GM12864 (cell line): ENCODE data around the gene ITPKB.
"Not testable (repeated sequence)": the region's sequence is repeated elsewhere in the genome, so short reads cannot be mapped to it uniquely, and the experiment has no call there.

Experiments
- DNase-seq: peaks from one replicate; pipeline ENCODE4 v3.0.0-alpha.2; 2011; ENCODE audit warnings: low read depth
- H3K4me3 ChIP-seq: 2 replicates; pipeline ENCODE4 v1.5.1; 2011; ENCODE audit warnings: mild to moderate bottlenecking, low read depth, low read length, control low read depth
- TF ChIP-seq, protein P1 (sequence below): IDR thresholded peaks from 2 replicates; pipeline ENCODE4 v1.5.1; 2011; ENCODE audit warnings: low read depth, mild to moderate bottlenecking, moderate library complexity, low read length, control low read depth, inconsistent platforms; ENCODE audit errors: missing control alignments

The ITPKB gene

GRCh38 chr1:226772446-226773139, 33.5 kb upstream of the ITPKB start:
- TF ChIP-seq, protein P1, sequence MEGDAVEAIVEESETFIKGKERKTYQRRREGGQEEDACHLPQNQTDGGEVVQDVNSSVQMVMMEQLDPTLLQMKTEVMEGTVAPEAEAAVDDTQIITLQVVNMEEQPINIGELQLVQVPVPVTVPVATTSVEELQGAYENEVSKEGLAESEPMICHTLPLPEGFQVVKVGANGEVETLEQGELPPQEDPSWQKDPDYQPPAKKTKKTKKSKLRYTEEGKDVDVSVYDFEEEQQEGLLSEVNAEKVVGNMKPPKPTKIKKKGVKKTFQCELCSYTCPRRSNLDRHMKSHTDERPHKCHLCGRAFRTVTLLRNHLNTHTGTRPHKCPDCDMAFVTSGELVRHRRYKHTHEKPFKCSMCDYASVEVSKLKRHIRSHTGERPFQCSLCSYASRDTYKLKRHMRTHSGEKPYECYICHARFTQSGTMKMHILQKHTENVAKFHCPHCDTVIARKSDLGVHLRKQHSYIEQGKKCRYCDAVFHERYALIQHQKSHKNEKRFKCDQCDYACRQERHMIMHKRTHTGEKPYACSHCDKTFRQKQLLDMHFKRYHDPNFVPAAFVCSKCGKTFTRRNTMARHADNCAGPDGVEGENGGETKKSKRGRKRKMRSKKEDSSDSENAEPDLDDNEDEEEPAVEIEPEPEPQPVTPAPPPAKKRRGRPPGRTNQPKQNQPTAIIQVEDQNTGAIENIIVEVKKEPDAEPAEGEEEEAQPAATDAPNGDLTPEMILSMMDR = no peak
- no peak for DNase-seq
- no peak overlapping the region; the same call in 1 of the 2 replicates for H3K4me3 ChIP-seq

- not testable (repeated sequence) for DNase-seq, H3K4me3 ChIP-seq
These were observed 28.1 kb upstream of the ITPKB start for GRCh38 chr1:226767170-226767569.

DNA sequence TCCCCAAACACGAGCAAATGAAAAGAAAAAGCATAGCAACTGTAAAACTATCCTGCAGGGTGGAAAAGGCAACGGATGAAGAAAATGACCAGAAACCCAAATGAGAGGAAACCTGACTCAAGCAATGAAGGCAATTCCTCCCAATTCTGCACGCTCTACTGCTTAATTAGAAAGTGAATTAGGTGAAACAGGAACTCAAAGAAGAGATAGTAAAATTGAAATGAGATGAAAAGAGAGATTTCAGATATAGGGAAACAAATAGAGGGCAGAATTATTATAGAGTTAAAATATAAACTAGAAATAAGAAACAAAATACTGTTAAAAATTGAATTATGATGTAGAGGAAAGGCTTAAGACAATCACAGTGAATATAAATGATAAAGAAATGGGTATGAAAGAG, 27.5 kb upstream of the ITPKB start:
- no peak for DNase-seq
- H3K4me3 ChIP-seq = no peak overlapping the region
- TF ChIP-seq, protein P1 = no peak

- H3K4me3 ChIP-seq = no peak overlapping the region
- TF ChIP-seq, protein P1 = no peak
- DNase-seq = peak; percentile 85
These were observed 25.5 kb upstream of the ITPKB start for GRCh38 chr1:226764533-226764932.

DNA sequence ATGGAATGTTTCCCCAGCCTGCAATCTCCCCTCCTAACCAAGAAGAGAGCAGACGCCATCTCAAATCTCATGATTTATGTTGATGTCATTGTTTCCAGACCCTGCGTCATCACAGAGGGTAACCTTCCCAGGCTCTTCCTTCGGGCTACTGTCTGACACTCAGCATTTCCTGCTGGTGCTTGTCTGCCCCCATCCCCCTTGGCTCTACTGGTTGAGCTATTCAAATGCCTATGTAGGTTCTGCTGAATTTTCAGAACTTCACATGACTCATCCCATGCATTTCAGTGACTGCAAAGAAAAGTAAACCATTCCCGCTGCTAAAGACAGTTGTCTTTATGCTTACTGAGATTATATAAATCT, 24.8 kb upstream of the ITPKB start:
- no peak for DNase-seq
- no peak overlapping the region; the same call in 1 of the 2 replicates for H3K4me3 ChIP-seq
- TF ChIP-seq, protein P1 = no peak

- H3K4me3 ChIP-seq = no peak overlapping the region; the same call in 1 of the 2 replicates
- TF ChIP-seq, protein P1 = no peak
- DNase-seq = no peak
These were observed 24.2 kb upstream of the ITPKB start for GRCh38 chr1:226762988-226763904.

- TF ChIP-seq, protein P1 = no peak
- no peak overlapping the region for H3K4me3 ChIP-seq
- no peak for DNase-seq
These were observed 23.0 kb upstream of the ITPKB start for GRCh38 chr1:226762055-226762454.
